GM19438 (cell line): ENCODE data around the gene PRAC1.

ENCODE experiments used
- ATAC-seq: cut with Tn5 transposase; IDR thresholded peaks from one replicate; pipeline ENCODE4 v1.9.1; 2021; ENCODE audit warnings: low read depth; ENCODE audit not compliant: unreplicated experiment

Gene PRAC1

DNA sequence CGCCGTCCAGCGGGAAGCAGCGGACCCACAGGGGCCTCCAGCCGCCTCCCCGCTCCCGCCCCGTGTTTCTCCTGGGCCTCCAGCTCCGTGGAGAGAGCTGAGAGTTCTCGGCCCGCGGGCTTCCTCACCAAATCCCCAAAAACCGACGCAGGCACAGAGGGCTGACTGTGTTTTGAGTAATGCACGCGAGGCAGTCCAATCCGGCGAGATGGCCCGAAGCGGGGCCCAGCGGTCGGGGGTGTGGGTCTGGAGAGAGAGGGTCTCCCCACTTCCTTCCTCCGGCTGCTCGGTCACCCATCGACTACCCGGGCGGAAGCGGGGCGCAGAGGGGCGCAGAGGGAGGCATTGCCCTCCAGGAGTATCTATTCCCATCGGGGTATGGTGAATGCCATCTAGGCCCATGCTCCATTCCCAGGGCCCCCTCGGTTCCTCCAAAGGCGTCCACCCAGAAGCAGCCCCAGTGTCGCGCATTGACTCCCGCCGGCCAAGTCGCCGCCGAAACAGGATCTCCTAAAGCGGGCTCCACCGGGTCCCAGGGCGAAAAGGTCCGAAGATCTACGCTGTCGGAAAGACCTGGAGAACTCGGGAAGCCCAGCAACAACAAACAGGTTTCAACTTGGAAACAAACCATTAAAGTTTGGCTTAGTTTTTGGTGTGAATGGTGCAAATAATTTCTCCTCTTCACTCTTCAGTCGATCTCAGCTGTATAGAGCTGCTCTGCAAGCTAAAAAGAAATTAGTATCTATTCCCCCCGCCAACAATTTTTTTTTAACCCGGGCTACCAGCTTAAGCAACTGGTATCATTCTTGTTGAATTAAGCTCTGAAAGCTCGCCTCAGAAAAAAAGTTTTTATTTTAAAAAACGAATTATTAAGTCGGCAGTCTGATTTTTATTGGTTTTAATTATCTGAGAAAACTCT lies 25.4 kb upstream of the PRAC1 start:
- ATAC-seq = no peak

DNA sequence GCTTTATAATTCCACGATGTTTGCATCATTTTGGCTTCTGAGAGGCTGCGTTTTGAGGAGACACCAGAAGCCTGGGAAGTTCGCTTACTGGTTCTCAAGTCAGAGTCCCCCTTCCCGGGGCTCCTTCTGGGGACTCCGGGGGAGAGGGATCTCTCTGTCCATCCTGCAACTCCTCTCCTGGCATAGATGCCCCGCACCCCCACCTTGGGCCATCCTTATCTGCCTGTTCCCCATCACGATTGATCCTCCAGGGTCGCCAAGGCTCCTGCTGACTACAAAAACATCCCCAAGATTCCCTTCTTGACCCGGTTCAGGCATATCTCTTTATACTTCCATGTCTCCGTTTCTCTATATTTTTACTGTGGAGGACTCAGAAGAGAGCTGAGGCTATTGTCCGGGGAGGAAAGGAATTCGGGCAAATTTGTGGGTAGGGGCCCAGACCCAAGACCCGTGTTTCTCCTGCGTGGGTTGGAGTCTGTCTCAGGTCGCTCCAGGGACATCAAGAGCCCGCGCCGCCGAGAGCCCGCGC lies 24.7 kb upstream of the PRAC1 start:
- no peak for ATAC-seq

DNA sequence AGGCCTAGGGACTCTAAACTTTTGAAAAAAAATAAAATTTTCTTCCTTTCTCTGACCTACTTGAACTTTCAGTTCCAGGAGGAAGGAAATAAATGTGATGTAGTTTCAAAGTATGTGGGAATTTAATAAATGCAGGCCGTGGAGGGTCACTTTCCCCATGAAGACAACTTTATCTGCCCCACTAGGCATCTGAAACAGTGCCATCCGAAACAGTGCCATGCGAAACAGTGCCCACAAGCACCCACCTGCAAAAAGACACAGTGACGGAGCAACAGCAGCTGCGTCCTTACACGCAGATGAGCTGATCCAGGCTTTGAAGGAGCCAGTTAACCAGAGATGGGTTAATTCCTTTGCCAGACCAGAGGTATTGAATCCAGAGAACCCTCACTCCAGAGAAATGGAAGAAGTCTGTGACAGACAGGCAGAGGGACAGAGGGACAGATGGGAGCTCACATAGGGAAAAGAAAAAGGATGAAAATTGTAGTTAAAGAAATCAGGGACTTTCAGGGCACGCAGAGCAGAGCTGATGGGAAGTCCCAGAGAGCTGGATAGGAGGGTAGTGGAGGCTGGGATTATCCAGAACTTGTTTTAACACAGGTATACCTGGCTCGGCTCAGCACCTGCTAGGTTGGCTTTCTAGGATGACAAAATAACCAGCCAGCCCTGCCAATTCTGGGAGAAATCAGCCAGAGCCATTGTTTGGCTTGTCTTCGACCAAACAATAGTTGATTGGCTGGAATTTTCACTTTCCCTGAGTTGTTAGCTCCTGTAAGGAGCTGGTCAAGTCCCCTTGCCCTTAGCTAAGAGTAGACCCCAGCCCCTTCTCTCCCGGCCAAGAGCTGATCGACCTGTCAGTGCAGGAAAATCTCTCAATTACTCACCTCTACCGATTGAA lies 23.3 kb upstream of the PRAC1 start:
- no peak for ATAC-seq

DNA sequence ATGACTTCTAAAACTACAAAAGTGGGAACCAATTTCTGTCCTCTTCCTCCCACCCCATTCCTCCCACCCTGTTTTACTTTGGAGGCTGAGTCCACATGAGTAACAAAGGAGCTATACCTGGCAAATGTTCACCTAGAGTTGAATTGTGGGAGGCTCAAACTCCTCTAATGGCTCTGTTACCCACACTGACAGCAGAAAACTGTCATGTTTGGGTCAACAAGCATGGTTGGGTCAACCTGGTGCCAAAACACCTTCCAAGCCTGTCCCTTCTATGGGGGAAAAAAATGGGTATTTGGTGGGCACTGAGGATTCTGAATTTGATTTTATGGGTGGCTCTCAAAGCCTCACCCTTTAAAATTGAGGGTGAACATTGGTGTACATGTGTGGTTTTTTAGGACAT lies 18.2 kb upstream of the PRAC1 start:
- ATAC-seq = no peak

DNA sequence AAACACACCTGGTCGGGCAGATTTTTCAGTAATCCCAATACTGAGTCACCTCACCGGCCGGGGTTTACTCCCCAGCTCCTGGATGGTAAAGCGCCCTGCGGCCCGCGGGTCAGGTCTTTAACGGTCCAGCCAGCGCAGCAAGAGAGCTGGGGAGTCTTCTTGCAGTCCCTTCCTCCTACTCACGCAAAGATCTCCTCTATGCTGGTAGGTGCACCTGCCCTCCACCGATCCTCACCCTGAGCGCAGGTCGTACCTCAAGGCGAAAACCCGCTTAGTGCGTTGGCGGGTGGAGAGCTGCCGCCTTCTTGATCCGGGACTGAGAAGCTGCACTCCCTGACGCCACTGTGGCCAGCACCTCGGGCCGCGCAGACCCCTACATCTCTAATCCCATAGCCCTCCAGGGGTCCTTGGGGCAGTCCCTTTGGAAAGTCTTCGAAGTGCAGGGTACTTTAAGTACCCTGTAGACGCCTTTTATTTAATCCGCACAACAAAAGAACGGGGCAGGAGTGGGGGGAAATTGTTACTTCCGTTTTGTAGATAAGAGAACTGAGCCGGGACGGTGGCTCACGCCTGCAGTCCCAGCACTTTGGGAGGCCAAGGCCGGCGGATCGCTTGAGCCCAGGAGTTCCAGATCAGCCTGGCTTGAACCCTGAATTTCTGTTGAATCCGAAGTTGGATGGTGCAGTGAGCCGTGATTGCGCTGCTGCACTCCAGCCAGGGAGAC lies 16.6 kb upstream of the PRAC1 start:
- no peak for ATAC-seq

DNA sequence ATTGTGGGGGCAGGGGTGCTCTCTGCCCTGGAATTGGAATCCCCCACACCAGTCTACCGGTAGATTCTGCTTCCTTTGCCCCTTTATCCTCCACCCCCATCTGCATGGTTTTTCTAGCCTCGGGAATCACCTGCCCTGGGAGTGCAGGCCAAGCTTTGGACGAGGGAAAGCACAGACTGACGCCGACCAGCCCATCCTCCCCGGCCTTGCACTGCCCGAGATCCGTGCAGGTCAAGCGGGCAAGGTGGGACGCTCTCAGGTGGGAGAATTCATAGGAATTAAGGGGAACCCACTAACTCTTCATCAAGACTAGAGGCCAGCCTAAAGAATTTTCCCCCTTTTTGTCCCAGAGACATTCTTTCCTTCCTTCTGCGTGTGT lies 16.1 kb upstream of the PRAC1 start:
- ATAC-seq = no peak

DNA sequence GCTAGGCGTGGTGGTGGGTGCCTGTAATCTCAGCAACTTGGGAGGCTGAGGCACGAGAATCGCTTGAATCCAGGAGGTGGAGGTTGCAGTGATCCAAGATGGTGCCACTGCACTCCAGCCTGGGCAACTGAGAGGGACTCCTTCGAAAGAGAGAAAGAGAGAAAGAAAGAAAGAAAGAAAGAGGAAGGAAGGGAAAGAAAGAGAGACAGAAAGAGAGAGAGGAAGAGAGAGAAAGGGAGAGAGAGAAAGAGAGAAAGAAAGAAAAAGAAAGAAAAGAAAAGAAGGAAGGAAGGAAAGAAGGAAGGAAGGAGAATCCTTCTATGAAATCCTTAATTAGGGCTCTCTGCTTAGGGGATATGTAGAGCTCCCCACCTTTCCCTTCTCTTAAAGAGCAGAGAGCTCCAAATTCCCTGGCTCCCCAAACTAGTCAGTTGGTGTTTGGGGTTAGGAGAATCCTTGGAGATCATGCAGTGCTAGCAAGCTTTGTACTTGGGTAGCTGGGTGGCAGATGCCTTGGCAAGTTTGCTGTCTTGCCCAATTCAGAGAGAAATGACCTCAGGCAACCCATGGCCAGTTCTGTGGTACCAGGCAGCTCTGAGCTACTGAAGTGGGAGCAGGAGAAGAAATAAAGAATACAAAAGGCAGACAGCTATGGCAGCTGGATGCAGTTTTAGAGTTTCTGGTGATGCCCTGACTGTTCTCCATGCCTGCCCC lies 15.2 kb upstream of the PRAC1 start:
- ATAC-seq = no peak

DNA sequence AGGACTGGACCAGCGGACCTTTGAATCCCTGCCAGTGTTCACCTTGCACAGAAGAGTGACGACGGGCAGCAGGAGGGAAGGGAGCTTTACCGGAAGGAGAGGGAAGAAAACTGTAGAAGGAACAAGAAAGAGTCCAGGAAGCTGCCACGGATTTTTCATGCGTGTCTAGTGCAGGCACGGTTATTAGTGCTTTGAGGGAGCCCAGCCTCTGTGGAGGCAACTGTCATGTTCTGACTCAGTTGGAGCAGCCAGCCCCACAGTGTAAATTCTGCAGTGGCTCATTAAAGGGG lies 12.7 kb upstream of the PRAC1 start:
- no peak for ATAC-seq

DNA sequence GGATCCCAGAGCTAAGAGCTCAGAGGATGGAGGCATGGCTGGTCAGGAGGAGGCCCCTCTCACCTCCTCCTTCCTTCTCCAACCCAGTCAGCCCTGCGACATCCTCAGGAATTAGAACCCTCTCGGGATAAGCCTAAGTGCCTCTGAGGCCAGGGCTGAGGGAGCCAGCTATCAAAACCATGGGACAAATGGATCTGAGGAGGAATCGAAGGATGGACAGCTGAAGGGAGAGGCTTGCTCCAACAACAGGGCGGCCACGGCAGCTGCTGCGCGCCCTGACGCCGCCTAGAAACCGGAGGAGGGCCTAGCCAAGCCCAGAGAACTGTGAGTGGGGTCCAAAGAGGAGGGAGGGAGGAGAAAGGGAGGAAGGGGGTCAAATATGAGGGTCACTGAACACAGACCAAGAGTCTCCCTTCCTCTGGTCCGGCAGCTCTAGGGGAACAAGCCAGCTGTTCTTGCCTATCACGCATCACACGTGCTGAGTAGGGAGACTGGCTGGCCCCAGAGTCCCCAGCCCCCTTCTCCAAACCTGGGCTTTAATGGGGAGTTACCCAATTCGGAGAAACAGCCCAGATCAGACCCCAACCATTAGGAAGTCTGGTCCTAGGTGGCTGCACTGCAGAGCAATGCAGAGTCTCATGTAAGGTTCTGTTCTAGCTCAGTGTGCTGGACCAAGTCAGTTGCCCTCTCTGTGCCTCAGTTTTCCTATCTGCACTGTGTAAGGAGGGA lies 12.2 kb upstream of the PRAC1 start:
- ATAC-seq = no peak

DNA sequence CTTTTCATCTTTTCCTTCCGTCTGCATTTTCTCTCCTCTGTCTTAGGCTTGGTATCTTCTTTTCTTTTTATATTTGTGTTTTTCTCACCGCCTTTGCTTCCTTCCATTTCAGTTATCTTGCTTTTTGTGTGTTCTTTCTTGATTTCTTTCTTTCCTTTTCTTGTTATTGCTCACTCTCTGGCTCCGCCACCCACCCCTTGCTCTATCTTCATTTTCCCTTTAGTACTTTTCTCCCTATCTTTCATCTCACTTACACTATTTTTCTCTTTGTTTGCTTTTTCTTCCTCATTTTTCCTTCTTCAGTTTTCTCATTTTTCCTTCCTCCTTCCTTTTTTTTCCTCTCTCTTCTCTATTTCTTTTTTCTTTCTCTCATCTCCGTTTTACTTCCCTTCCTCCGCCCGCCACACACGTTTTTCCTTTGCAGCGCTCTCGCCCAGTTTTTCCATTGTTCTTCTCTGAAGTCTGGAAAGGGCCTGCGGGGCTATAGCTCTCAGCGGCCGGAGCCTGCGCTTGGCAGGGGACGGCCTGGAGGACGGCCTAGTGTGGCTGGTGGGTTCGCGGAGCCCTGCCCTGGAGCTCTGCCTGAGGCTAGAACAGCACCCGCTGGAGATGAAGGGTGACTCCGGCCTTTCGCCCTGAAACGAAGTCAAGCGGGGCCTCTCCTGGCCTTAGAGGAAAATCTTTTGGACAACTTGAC lies 11.5 kb upstream of the PRAC1 start:
- ATAC-seq = no peak

DNA sequence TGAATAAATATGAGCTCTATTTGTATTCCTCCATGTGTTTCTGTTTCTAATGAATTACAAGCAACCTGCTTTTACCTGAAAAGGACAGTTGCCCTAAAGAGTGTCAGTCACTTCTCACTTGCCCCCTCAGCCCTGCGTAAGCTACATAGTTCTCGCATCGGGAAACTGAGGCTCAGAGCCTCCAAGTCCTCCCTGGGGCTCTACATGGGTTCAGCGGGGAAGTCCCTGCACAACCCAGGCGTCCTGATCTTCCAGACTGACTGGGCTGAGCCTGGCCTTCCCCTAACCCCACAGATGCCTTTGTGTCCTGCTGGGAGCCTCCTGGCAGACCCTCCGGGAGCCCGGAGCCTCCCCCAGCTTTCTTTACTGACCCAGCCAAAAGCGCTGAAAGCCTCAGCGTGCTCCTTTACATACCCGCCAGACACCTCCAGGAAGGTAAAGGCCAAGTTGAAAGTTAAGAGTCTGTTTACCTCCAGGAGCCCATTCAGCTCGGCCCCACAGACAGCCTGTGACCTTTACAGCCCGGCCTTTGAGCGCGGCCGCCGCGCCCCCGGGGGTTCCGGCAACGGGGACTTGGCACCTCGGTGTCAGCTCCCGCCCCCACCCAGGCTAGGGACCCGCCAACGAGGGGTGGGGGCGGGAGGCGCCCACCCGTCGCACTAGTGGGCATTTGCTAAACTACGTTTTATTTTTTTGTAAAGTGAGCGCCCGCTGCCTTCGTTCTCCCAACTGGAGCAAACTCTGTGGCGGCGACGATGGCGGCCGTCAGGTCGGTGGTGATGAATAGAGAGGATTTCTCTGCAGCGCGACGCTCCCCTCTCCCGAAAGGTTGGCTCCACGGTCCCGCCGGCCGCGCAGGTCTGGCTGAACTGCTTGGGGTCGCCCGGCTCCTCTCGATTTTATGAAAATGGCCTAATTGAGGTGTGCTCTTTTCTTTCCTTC lies 10.6 kb upstream of the PRAC1 start:
- no peak for ATAC-seq

DNA sequence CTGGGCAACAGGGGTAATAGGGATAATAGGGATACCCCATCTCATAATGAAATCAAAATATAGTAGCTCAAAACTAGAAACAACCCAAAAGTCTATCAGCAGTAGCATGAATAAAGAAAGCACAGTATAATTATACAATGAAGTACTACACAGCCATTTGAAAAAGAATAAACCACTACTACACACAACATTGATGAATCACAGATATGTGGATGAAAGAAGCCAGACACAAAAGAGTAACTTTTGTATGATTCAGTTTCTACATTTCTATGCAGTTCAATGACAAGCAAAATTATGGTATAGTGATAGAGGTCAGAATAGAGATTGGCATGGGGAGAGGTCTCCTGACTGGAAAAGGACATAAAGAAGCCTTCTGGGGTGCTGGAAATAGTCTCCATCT lies 9.0 kb upstream of the PRAC1 start:
- no peak for ATAC-seq

DNA sequence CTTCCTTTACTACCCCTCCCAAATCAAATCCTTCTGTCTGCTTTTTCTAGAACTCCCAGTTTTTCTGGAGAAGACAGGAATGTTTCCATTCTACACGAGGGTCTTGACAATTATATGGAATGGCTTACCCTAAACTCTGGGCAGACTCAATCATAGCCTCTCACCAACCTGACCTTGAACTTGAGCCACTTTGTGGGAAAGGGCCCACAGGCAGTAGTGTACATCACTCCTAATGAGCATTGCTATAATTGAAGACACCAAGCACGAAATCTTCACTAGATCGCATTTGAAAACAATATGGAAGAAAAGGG lies 7.9 kb upstream of the PRAC1 start:
- no peak for ATAC-seq

DNA sequence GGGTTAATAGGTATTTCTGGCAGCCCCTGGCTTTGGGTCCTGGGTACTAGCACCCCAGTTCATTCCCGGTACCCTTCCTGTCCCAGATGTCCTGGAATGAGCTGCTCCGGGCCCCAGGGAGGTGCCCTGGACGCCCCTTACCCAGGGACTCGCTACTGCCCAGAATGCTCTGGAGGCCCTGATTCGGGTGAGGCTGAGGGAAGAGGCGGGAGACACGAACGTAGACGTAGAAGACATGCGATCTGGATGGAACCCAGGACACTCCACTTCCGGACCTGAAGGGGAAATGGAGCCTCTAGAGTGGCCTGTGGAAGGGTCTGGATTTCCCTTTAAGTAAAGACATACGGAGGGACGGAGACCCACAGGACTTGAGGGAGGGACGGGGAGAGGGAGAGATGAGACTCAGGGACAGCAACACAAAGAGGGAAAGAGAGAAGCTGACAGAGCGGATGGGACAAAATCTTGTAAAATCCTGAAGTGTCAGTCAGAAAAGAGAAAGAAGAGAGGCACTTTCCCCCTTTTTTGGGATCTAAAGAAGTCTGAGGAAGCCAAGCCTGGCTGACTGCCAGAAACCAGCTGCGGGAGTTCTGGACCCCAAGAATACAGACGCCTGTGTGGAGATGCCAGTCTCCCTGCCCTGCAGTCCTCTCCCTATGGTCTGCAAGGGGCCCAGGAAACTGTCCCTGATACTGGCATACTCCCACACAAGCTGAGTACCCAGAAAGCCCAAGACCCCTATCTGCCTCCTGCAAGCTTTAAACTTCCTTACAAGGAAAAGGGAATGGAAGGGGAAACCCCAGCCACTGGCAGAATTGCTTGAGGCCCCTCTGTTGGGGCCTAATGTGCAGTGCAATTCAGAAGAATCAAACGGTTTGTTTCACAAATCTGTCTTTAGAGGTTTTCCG lies 7.3 kb upstream of the PRAC1 start:
- ATAC-seq = no peak

DNA sequence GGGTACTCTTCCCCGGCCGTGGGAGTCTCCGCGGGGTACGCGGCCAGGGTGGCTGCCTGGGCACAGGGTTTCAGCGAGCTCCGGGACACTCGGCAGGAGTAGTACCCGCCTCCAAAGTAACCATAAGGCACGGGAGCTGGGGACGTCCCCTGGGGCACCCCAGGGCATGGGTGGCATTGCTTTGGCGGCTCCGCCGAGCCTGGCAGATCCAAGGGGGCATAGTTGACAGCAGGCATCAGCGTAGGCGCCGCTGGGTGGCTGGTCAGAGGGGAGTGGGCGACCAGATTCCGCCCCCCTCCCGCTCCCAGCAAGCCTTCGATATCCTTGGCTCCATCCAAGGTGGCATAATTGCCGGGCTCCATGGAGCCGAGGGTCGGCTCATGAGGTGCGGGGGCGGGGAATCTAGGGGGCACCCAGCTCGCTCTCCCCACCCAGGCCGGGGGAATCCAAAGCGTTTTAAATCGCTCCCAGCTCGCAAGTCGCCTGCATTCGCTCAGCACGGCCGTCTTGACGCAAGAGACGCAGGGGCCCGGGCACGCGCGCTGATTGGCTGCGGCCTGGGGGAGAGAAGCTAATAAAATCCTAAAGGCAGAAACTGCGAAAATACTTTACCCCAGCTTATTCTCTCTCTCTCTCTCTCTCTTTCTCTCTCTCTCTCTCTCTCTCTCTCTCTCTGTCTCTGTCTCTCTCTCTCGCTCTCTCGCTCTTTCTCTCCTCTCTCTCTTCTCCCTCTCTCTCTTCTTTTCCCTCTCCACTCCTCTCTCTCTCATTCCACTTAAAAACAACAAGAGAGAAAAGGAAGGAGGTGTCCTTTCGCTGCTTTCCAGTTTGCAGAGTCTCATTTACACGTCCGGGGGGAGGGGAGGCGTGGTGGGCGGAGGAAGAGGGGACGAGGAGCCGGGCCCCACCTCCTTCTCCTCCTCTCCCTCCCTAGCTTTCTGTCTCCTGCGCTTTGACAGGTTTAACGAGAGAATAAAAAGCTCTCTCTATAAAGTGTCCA lies 6.2 kb upstream of the PRAC1 start, which contains the start of gene HOXB13:
Gene HOXB13, minus strand, starts transcription at position 519 of the 1,000 bp plus-strand sequence. Its CDS starts 157 bp downstream, at position 362.
- ATAC-seq = no peak
